HG03342 (cell line): ENCODE results near the gene HHAT.

ENCODE experiments used
- ATAC-seq: cut with Tn5 transposase; IDR thresholded peaks from one replicate; pipeline ENCODE4 v1.9.1; 2021; ENCODE audit warnings: mild to moderate bottlenecking, moderate library complexity; ENCODE audit not compliant: unreplicated experiment

The HHAT gene

DNA sequence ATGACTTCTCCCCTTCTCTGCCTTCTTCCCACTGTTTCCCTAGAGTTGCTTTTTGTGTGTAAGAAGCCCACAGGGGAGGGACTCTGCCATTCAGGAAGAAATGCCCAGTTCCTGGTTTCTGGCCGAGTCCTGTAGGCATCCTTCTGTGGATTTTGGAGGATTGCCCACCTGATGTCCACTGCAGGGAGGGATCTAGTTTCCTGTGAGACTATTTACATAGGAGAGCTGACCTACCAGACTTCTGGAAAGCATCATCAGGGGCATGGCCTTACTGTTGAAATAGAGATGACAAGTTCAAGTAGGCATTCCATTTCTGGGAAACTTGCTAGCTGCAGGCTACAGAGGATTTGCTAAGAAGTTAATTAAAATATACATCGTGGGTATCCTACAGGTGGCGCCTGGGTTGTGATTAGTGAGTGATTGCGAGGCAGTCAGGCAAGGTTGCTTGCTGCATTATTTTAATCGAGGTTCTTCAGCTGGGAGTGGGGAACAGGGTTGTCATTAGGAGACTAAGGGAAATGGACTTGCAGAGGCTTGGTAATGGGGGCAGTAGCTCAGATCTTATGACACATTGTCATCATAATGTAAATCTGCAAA is 148.7 kb downstream of the HHAT start:
- no peak for ATAC-seq

GRCh38 chr1:210478820-210479219 is 150.1 kb downstream of the HHAT start:
- ATAC-seq: no peak

DNA sequence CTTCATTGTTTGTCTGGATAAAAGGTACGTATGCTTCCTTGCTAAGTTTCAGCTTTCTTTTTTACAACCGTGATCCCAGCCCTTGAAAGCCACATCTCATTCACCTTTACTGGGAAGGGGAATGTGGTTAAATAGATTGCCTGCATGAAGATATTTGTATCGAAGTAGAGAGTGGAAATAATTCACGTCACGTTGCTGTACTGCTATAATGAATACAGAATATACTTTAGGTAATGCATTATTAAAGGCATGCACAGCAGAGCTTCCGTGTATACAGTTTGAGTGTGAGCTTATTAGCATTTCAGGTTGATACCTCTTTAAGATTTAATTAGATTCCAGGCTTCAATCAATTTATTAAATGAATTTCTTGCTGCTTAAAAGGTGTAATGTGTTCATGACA is 153.8 kb downstream of the HHAT start:
- ATAC-seq: no peak

DNA sequence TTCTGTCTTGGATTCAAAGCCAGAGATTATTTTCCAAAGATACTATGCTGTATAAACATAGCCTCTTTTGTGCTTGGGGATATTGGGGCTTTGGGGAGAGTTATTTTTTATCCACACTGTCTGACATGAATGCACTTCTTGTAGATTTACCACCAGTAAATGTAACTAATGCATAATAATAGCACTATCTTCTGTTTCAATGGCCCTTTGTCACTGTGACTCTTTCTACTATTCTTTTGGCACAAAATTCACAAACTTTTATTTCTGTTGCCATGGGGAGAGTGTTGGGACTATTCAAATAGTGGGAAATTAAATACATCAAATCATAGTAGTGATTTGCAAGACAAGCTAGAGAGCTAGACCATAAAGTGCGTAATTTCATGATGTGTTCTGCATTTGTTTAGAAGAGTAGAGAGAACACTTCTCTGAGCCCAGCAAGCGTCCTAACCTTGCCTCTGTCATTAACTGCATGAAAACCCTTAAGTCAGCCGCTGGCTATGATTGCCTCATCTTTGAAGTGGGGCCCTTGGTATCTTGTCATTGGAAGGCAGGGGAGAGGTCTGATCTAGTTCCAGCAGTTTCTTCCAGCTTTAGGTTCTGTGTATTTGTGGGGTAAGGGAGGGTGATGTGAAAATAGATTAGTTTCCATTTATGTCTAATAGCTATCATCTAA is 154.4 kb downstream of the HHAT start:
- ATAC-seq: no peak

DNA sequence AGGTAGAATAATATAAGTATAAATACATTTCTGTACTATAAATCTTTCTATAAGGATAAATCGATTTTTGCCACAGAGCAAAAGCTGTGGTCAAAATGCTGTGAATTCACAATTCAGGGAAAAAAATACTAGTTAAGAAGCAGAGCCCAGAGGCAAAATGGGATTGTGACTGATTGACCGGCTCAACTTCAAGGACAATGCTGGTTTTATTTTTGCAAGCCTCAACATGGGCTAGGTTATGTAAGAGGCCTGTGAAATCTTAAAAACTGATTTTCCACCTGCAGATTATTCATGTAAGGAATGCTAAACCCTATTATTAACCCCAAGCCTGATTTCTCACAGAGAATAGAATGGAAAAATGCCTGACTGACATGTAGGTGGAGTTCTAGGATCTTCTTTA is 155.1 kb downstream of the HHAT start:
- no peak for ATAC-seq

DNA sequence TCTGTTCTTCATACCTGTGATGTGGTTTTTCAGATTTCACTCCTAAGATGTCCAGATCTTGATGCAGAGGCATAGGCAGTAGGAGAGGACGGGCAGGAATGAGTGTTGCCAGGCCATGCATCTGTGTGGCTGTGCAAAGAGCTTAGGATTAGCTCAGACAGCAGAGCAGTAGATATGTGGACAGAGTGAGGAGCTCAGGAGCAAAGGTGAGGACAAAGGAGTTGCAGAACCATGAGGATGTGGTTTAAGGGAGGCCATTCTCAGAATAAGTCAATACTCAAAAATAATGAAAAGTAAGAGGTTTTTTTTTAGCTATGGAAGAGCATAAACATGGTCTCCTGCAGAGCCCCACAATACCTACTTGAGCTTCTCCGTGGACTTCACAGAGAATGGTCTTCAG is 158.3 kb downstream of the HHAT start:
- no peak for ATAC-seq

- no peak for ATAC-seq
These were observed 160.8 kb downstream of the HHAT start for GRCh38 chr1:210489491-210489890.

DNA sequence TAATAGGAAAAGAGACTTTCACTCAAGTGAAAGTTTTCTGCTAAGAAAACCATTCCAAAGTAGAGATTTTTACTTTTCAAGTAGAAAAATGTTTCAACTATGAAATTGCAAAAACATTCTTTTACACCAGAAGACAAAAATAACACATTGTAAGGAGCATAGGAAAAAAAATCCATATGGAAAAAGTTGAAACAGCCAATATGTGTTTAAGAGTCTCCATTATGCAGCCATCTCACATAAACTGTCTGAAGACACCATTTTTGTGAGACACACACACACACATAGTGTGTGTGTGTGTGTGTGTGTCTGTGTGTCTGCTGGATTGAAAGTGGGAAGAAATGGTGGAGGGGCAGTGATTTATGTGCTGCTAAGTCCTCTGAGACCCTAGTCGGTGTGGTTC is 162.1 kb downstream of the HHAT start:
- ATAC-seq: no peak

- ATAC-seq: no peak
These were observed 167.4 kb downstream of the HHAT start for GRCh38 chr1:210496063-210496462.

GRCh38 chr1:210499956-210500355 is 171.3 kb downstream of the HHAT start:
- ATAC-seq: no peak

DNA sequence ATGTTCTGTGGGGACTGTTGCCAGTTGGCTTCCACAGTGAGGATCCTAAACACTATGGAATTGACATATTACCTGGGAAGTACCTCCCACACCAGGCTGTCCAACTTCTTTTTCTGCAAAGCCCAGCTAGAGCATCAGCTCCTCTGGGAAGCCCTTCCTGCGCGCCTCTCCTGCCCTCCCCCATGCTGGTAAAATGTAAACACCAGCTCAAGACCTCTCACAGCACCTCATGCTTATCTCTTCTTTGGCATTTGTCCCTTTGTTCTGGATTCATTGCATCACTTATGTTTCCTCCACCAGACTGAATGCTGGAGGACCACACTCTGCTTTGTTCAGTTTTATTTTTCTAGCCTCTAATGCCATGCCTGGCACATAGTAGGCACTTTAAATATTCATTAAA is 172.1 kb downstream of the HHAT start:
- no peak for ATAC-seq

GRCh38 chr1:210504286-210504685 is 175.6 kb downstream of the HHAT start:
- ATAC-seq: no peak

DNA sequence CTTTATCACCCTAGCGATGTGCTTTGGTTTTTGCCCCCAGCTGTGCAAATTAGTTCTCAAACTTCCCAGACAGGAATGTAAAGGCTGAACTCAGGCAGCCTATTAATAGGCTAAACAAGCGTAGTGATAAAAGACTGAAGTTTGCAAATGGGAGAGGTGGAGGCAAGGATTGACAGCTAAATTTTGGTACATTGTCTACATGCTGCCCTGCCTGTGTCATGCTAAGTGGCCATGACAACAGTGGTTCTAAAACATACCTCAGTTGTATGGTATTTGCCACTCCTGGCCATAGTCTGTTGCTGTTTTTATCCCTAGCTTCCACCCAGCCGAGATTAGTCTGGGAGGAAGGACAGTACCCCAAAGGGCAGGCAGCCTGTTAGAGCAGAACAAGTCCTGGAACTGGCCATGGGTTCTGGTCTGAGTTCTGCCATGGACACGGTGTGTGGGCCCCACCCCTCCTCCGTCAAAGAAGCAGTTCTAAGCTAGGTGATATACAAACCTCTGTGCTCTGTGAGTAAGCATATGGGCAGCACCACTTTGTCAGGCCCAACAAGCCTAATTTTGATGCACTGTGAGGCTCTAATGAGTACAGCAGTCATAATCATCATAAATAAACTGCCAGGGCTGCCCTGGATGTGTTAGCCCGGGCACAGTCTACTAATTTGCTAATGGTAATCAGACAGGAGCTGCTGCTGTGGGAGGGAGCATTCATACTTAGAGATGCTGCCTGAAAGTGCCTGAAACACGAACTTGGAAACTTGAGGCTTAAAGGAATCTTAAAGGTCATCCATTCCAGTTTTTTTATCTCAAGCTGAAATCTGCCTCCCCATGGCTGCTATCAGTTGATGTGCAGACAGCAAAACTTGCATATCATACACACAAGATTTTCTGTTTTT is 177.1 kb downstream of the HHAT start:
- ATAC-seq: no peak

DNA sequence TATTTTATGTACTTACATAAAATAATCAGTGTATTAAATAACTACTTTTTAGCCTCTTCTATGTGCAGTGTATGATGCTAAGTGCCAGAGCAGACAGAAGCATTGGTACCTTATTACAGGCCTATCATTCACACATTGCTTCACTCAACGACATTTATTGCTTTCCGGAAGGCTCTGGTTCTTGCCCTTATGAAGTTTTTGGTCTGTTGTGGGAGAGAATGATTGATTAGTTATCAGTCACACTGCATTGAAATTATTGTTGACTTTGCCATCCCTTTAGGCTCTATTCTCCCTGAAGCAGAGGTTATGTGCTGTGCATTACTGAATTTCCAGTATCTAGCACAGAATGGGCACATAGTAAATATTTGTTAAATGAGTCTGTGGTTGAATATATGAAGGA is 178.0 kb downstream of the HHAT start:
- no peak for ATAC-seq

GRCh38 chr1:210516092-210516656 is 187.5 kb downstream of the HHAT start:
- ATAC-seq: no peak

DNA sequence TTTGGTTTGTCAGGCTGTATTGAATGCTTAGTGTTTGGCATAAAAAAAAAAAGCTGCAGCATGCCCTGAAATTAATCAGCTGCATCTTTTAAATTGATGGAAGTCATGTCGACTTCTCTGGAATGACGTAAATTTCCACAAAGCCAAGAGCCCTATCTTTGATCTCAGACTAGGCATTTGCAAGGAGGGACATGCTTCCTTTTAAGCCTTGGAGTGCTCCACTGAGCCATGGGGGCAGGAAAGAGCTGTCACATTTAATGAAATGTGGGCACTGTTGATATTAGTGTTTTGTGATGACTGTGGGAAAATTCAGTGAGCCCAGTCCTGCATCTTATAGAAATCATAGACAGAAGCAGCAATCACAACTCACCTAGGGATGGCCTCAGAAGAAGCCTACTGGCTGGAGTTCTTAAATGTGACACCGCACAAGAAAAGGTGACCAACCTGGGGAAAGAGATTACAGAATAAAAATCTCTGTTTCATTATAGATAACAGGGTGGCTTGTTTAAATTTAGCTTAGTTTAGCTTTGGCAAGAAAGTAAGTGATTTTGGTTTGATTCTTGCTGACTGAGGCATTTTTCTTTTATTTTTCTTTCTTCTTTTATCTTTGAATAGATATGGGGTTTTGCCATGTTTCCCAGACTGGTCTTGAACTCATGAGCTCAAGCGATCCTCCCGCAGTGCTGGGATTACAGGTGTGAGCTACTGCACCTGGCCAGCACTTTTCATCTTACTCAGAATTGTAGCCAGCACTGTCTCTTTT is 188.2 kb downstream of the HHAT start:
- ATAC-seq: no peak

GRCh38 chr1:210523830-210524229 is 195.1 kb downstream of the HHAT start:
- no peak for ATAC-seq

- ATAC-seq: no peak
These were observed 197.2 kb downstream of the HHAT start for GRCh38 chr1:210525716-210526454.

GRCh38 chr1:210527091-210527490 is 198.4 kb downstream of the HHAT start:
- no peak for ATAC-seq
